NCI-H2107 treated with DMSO at 0.1 percent for 48 hours (cell line): Measurements from ENCODE around the gene RCOR1.
"Not testable (repeated sequence)": the region's sequence is repeated elsewhere in the genome, so short reads cannot be mapped to it uniquely, and the experiment has no call there.

Experiments
- DNase-seq: peaks from one replicate; lab custom pipeline; 2025; ENCODE audit not compliant: unreplicated experiment; lab: John Stamatoyannopoulos, UW

Gene RCOR1

DNA sequence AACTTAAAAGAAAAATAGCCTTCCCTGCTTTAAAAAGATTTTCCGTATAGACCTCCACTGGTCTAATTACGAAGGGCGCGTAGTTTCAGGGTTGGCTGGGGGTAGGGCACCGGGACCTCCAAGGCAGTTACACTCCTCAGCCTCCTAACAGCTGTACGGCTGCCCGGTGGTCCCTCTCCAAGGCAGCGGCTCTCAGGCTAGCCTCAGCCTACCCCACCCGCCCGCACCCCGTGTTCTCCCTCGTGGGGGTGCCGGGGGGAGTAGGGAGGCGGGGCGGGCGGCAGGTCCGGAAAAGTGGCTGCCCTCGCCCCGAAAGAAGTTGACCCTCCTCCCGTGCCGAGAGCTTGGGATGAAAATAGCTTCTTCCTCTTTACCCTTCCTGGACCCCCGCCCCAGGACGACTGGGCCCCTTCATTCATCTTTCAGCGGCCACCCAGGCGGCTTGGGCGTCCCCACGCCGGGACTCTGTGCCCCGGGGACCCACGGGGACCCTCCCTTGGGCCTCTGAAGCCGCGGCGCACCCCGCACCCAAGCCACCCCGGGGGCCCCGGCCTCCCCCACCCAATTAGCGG is 991 bp upstream of the RCOR1 start:
- no peak for DNase-seq

GRCh38 chr14:102592763-102593060 is 263 bp downstream of the RCOR1 start:
- DNase-seq, result no peak

GRCh38 chr14:102593061-102593824 is 794 bp downstream of the RCOR1 start:
- peak; percentile 47 for DNase-seq

- DNase-seq, result no peak
Observed at GRCh38 chr14:102593825-102594137, 1.3 kb downstream of the RCOR1 start.

DNA sequence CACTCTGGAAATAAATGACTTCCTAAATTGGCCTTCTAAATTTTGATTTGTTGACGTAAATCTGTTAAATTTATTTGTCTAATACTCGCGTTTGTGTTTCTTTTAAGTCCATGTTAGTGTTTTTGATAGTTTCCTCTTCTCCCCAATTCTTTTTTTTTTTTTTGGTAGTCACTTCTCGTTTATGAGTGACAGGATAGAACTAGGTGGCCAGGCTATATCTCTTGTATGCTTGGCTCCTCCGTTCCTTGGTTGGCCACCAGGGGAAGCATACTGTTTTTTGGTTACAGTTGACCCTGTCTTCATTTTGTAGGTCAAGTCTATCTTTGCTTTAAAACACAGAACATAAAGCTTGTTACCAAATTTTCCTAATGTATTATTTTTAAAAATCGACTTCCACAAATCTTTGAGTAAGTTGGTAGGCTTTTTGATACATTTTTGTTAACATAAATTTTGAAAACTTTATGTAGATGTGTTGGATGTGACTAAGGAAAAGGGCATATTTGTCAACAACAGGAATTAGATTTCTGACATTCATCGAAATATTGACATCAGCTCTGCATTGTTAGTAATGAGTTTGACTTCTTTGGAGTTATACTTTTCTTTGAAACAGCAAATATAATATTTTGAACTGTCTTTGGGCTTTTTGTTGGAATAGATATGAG is 2.2 kb downstream of the RCOR1 start:
- peak; percentile 73 for DNase-seq

DNA sequence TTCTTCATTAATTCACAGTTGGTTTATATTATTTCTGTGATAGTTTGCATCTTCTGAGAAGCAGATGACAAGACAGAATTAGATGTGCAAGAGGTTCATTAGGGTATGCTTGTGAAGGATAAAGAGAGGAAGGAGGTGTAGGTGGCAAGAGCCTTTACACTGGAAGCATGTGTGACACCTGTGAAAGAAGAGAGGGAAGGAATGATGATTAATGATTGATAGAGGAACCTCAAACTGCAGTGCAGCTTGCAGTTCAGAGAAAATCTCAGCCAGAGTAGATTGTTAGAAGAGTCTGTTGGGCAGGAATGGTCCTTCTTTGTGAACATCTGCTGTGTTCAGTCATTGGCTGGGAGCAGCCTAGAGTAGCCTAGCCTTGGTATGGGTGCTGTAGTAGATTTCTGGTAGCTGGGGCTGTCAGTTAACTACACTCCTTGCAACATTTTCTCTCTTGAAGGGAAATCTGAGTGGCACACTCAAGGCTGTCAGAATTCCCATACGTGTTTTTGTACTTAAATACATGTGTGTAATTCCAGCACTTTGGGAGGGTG is 9.0 kb downstream of the RCOR1 start:
- DNase-seq, result no peak

DNA sequence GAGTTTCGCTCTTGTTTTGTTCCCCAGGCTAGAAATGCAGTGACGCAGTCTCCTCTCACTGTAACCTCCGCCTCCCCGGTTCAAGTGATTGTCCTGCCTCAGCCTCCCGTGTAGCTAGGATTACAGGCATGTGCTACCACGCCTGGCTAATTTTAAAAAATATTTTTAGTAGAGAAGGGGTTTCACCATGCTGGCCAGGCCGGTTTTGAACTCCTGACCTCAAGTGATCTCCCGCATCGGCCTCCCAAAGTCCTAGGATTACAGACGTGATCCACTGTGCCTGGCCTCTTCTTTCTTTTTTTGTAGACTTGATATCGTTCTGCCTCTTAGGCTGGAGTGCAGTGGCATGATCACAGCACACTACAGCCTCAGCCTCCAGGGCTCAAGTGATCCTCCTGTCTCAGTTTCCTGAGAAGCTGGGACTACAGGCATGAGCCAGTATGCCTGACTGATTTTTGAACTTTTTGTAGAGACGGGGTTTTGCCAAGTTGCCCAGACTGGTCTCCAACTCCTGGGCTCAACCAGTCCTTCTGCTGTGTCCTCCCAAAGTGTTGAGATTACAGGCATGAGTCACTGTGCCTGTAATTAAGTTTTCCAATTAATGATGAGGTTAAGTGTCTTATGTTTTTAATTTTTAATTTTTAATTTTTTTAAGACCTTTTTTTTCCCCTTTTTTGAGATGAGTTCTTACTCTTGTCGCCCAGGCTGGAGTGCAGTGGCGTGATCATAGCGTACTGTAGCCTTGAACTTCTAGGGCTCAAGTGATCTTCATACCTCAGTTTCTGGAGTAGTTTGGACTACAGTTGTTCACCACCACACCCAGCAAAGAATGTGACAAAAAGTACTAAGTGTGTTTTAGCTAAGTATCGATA is 10.2 kb downstream of the RCOR1 start:
- no peak for DNase-seq

GRCh38 chr14:102603293-102603907 is 11.0 kb downstream of the RCOR1 start:
- no peak for DNase-seq

- DNase-seq, result no peak
Observed at GRCh38 chr14:102604183-102604582, 11.7 kb downstream of the RCOR1 start.

GRCh38 chr14:102605029-102605428 is 12.6 kb downstream of the RCOR1 start:
- DNase-seq, result no peak

DNA sequence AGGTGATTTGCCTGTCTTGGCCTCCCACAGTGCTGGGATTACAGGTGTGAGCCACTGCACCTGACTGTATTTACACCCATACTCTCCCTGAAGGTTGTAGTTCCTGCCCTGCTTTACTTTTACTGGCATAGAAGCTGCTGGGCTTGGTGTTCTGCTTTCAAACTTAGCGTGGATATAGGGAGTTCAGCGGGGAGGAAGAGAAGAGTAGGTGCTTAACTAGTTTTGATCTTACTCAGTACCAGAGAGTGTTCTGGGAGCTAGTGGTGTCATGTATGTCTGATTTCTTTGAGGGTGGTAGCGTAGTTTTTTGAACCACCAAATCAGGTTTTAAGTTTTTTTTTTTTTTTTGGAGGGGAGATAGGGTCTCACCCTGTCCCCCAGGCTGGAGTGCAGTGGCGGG is 13.8 kb downstream of the RCOR1 start:
- no peak for DNase-seq

DNA sequence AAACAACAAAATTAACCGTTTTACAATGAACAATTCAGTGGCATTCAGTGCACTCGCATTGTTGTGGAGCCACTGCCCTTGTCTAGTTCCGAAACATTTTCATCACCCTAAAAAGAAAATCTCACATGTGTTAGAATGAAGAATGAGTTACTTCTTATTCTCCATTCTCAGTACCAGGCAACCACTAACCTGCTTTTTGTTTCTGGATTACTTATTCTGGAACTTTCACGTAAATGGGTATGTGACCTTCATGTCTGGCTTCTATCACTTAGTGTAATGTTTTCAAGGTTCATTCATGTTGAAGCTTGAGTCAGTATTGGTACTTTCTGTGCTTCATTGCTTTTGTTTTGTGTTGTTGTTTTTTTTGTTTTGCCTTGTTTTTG is 15.6 kb downstream of the RCOR1 start:
- no peak for DNase-seq

GRCh38 chr14:102610968-102611811 is 18.7 kb downstream of the RCOR1 start:
- DNase-seq, result no peak

GRCh38 chr14:102616318-102616717 is 23.9 kb downstream of the RCOR1 start:
- no peak for DNase-seq

- DNase-seq, result no peak
Observed at GRCh38 chr14:102616799-102617198, 24.4 kb downstream of the RCOR1 start.

DNA sequence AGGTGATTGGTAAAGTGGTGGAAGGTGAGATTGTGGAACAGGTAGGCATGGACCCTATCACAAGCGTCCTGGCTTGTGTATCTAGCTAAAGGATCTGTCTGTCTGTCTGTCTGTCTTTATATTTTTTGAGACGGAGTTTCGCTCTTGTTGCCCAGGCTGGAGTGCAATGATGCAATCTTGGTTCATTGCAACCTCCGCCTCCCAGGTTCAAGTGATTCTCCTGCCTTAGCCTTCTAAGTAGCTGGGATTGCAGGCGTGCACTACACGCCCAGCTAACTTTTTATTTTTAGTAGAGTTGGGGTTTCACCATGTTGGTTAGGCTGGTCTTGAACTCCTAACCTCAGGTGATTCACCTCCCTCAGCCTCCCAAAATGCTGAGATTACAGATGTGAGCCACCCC is 26.6 kb downstream of the RCOR1 start:
- DNase-seq, result not testable (repeated sequence)

- DNase-seq, result no peak
Observed at GRCh38 chr14:102620413-102620812, 28.0 kb downstream of the RCOR1 start.

DNA sequence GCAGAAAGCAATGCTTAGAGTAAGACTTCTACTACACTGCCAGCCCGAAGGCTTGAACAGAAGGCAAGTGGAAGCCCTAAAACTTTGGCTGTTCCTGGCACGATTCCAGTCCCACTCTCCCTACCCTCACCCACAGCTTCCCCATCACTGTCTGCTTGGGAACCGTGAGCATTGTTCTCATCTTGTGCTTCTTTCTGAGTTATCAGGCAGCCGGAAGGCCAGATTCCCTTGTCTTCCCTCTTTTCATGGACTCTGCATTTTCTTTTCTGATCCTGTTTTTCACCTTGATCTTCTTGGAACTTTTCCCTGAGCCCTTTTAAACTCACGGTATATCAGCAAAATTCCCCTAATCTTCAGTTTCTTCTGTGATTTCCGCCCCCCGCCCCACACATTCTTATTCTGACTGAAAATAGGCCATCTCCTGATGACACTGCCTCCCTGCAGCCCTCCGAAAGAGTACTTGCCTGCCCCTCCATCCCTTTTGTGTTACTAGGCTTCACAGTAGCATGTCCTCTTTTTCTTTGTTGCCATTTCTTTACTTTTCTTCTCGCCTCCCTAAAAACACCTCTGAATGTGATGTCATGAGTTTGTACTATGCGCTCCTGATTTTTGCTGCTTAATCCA is 29.9 kb downstream of the RCOR1 start:
- DNase-seq, result peak; percentile 22

DNA sequence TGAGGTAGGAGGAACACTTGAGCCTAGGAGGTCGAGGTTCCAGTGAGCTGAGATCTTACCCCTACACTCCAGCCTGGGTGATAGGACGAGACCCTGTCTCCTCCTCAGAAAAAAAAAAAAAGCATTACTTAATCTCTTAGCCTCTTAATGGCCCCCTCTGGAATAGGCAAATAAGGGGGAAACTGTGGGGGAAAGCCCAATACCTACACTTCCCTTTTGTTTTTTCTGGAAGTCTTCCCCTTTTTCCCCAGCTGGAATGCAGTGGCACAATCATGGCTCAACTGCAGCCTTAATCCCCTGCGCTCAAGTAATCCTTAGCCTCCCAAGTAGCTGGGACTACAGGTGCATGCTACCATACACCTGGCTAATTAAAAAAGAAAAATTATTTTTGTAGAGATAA is 32.2 kb downstream of the RCOR1 start:
- no peak for DNase-seq
